HG03378 (cell line): ENCODE results near the gene NSG2.

ENCODE experiments used
- ATAC-seq: cut with Tn5 transposase; IDR thresholded peaks from one replicate; pipeline ENCODE4 v1.9.1; 2021; ENCODE audit warnings: mild to moderate bottlenecking, moderate library complexity; ENCODE audit not compliant: unreplicated experiment

NSG2 gene

DNA sequence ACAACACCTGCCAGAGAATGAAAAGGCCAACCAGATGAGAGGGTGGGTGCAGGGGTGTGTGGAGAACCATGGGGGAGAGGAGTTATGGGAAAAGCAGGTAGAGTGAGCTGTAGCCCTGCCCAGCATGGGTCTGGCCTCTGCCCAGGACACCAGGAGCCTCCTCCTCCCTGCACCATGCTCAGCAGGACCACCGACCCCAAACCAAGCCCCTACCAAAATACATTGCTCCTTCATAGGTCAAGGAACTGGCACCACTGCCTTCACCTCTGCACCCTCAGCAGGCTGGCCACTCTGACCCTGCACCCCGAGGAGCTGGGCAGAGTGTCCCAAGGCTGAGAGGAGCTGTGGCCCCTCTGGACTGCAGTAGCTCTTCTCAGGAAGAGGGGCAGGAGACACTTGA is 102.0 kb downstream of the NSG2 start:
- no peak for ATAC-seq

DNA sequence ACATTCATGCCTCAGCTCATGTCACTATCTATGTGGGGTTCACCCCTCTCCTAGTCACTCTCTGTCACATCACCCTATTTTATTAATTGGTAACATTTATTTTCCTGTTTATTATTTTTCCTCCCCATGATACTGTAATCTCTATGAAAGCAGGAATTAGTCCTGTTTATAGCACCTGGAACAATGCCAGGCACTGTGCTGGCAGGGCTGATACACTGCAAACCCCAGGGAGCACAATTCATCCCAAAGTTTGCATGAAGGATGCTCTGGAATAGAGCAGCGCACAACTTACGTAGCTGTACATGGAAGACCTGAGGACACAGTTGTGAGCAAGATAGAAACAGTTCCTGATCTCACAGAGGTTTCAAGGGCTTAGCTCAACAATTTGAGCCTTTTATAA is 103.2 kb downstream of the NSG2 start:
- ATAC-seq, result no peak

DNA sequence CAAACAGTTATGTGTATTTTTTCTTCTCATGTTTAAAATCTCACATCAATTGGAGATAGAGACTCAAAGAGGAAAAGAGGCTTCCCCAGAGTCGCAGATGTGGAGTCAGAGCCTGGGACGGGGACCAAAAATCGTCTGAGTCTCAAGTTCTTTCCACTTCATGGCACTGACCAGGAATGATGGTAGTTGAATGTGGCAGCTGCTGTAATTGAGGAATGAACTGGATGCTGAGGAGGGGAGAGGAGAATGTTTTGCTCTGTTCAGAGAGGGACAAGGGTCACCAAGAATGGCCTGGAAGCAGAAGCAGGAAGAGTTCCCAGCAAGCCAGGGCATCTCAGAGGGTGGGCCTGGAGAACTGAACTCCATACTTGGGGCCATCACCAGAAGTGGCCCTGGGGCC is 103.9 kb downstream of the NSG2 start:
- ATAC-seq, result no peak

DNA sequence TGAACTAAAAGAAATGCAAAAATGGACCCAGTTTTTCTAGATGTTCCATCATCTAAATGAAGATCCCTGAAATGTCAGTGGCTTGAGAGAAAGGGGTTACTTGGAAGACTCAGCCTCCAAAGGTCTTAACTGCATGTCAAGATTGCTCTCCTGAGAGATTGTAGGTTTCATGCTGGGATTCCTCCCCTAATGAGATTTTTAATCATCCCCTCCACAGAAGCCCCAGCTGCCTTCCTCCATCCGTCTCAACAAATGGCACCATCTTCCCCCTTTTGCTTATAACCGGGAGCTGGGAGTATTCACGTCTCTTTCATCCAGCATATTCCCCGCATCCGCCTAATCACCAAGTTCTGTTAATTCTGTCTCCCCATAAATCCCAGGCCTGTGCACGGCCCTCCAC is 104.5 kb downstream of the NSG2 start:
- no peak for ATAC-seq

DNA sequence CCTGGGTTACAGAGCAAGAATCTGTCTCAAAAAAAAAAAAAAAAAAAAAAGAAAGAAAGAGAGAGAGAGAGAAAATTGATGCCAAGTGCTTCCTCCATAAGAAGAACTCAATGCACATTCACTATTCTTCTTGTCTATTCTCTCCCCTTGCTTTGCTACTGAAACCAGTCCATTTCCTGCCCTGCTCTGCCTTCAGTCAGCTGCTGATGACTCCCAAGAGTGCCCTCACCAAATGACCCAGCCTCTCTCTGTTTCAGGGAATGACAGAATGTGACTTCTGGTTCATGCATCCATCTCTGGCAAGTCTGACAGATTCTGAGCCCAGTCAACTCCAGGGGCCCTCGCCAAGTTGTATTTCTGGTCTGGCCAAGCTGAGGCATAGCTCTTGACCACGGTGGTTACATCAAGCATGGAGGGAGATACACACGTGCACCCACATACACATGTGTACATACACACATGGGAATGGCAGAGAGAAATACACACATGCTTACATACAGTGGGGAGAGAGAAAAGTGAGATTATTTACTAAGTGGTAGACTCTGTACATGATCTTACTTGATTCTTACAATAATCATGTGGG is 106.2 kb downstream of the NSG2 start:
- ATAC-seq, result no peak

DNA sequence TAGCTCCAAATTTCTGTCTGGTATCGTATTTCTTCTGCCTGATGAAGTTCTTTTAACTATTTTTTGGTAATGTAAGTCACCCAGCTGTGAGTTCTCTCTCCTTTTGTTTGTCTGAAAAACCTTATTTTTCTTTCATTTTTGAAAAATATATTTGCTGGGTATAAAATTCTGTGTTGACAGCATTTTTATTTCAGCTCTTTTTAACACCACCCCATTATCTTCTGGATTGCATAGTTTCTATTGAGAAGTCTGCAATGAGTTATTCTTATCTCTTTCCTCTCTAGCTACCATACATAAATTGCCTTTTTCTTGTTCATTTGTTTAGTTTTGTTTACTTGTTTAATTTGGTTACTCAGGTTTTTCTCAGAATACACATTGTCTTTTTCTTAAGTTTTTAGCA is 109.1 kb downstream of the NSG2 start:
- ATAC-seq, result no peak

DNA sequence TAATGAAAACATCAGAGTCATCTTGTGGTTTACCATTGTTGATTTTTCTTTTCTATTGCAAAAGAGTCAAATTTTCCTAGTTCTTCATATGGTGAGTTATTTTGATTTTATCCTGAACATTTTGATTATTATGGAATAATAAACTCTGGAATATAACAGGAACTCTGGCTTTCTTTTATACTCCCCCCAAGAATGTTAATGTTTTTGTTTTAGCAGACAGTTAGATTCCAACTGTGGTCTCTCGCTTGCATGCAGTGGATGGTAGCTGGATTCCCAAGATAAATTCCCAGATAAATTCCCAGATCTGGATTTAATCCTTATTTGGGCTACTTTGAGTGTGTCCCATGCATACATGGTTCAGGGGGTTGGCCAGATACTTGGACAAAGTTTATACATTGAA is 109.8 kb downstream of the NSG2 start:
- ATAC-seq, result no peak

DNA sequence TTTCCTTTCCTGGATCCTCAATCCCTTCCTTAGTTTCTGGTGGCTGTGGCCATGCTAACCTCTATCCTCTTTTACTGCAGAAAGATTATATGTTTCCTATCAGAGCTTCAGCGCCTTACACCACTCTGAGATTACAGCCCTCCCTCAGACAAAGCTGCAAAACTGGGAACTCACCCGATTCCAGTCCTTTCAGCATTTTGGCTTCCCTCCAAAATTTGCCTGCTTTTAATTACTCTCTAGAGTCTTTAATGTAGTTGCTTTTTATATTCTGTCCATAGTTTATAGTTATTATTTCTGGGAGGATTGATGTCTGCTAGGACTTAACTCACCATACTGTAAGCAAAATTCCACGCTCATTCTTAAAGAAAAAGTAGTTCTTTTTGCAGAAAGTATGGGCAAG is 110.2 kb downstream of the NSG2 start:
- no peak for ATAC-seq

DNA sequence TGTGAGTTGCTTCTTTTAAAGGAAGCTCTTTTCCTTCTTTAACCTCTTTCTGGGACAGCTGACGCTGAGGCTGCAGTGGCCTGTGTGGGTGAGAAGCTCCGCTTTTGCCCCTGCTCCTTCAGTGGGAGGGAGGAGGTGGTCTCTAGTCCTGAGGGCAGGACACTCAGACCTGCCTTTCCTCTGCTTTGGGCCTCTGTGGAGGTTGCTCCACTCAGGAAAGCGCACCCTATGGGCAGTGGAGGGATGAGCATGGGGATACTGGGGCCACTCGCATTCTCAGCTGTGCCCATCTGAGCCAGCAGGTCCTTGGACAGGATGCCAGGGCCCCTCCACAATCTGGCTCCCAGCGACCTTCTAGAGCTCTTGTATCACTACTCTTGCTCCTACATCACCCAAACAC is 111.5 kb downstream of the NSG2 start:
- no peak for ATAC-seq
